ENCODE measurements around the gene VWA3A.

DNA sequence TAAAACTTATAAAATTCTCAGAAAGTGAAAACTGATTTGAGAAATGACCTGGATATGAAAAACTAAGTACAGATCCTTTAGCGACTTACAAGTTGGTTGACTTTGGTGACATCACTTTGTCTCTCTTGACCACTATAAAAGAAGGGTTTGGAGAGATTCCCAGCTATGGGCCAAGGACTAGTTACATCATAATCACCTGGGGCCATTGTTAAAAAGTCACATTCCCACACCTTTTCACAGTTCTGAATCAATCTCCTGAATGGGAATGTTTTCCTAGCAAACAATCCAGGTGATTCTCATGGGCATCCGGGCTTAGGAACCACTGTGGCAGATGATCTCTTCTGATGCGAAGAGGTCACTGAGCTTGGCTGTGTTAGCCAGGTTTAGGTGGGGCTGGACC lies 620 bp upstream of the VWA3A start:
- TF ChIP-seq, protein P1, sequence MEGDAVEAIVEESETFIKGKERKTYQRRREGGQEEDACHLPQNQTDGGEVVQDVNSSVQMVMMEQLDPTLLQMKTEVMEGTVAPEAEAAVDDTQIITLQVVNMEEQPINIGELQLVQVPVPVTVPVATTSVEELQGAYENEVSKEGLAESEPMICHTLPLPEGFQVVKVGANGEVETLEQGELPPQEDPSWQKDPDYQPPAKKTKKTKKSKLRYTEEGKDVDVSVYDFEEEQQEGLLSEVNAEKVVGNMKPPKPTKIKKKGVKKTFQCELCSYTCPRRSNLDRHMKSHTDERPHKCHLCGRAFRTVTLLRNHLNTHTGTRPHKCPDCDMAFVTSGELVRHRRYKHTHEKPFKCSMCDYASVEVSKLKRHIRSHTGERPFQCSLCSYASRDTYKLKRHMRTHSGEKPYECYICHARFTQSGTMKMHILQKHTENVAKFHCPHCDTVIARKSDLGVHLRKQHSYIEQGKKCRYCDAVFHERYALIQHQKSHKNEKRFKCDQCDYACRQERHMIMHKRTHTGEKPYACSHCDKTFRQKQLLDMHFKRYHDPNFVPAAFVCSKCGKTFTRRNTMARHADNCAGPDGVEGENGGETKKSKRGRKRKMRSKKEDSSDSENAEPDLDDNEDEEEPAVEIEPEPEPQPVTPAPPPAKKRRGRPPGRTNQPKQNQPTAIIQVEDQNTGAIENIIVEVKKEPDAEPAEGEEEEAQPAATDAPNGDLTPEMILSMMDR (IDR thresholded peaks at IDR 0.05): no peak
- TF ChIP-seq POLR2A (IDR thresholded peaks at IDR 0.05): no peak
- TF ChIP-seq POLR2AphosphoS5 (IDR thresholded peaks at IDR 0.05): no peak

All from gastroesophageal sphincter (tissue), 3 donors.